Thymus (tissue), 11 donors: ENCODE measurements around the gene CHMP4A. TPM values are rescaled to one million over a fixed set of nuclear protein-coding genes. Genes with fewer than 3 reads are reported as not detected.
"Not testable (repeated sequence)": the region's sequence is repeated elsewhere in the genome, so short reads cannot be mapped to it uniquely, and the experiment has no call there.

ENCODE experiments used
- DNase-seq, 9 donors: peaks; one replicate each; pipeline ENCODE4 v3.0.0-alpha.2; 2013; ENCODE audit warnings: low spot score in 9 of 9, low read depth in 6 of 9, missing footprints in 1 of 9
- H3K27ac ChIP-seq, 2 donors: one replicate each; pipeline ENCODE4 v1.5.1; 2013; ENCODE audit warnings: control low read depth in 1 of 2, low read depth in 1 of 2, low read length in 1 of 2, mild to moderate bottlenecking in 1 of 2, moderate library complexity in 1 of 2
- H3K27me3 ChIP-seq, 2 donors: one replicate each; pipeline ENCODE4 v1.5.1; 2013; ENCODE audit warnings: low read length in 1 of 2; ENCODE audit not compliant: control insufficient read depth in 2 of 2, insufficient read depth in 1 of 2
- H3K36me3 ChIP-seq, 2 donors: one replicate each; pipeline ENCODE4 v1.5.1; 2013; ENCODE audit warnings: low read length in 1 of 2, mild to moderate bottlenecking in 1 of 2, moderate library complexity in 1 of 2; ENCODE audit not compliant: control insufficient read depth in 2 of 2, insufficient read depth in 2 of 2
- H3K4me1 ChIP-seq, 2 donors: one replicate each; pipeline ENCODE4 v1.5.1; 2013; ENCODE audit warnings: low read length in 2 of 2; ENCODE audit not compliant: control insufficient read depth in 2 of 2, insufficient read depth in 2 of 2
- H3K4me3 ChIP-seq, 2 donors: one replicate each; pipeline ENCODE4 v1.5.1; 2013; ENCODE audit warnings: low read length in 2 of 2, control low read depth in 1 of 2, mild to moderate bottlenecking in 1 of 2
- H3K9me3 ChIP-seq, 2 donors: one replicate each; pipeline ENCODE4 v1.5.1; 2013; ENCODE audit warnings: low read length in 1 of 2, mild to moderate bottlenecking in 1 of 2; ENCODE audit not compliant: control insufficient read depth in 2 of 2, insufficient read depth in 1 of 2
- WGBS: extraction: QIAGEN DNeasy Blood & Tissue Kit; methylation state at CpG from one replicate; pipeline ENCODE4 v1.1.7; 2013; 5-methylcytosine and 5-hydroxymethylcytosine counted together
- polyA plus RNA-seq: library from polyadenylated mRNA; stranded (reverse); fragments of 200-250 nt; gene quantifications from one replicate; pipeline ENCODE4 v1.2.3, GENCODE V29; 2013
- total RNA-seq: library from RNA; stranded (reverse); fragments of 120-200 nt; gene quantifications from one replicate; pipeline ENCODE4 v1.2.4, GENCODE V29; 2013
- donor health status: healthy.

CHMP4A gene
- total and polyA plus RNA-seq, 2 donors, result 76.9 to 151 TPM

DNA sequence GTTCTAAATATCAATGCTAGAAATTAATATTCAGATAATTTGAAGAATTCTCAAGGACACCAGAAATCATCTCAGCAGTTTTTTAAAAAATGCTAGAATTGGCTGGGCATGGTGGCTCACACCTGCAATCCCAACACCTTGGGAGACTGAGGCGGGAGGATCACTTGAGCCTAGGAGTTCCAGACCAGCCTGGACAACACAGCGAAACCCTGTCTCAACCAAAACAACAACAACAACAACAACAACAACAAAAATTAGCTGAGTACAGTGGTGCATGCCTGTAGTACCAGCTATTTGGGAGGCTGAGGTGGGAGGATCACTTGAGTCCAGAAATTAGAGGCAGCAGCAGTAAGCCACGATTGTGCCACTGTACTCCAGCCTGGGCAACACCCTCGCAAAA is 5.8 kb upstream of the CHMP4A start:
- H3K27ac ChIP-seq, result no peak overlapping the region
- H3K4me3 ChIP-seq, result no peak overlapping the region
- no peaks in the 10 kb centered on the region for H3K27me3 ChIP-seq
- no peaks in the 10 kb centered on the region for H3K9me3 ChIP-seq
- DNase-seq, result no peak
- H3K36me3 ChIP-seq, result peaks cover 7 to 18% of the 10 kb centered on the region in 2 donors
- WGBS, result 98% methylated on average over 4 of the region's 4 CpGs
- H3K4me1 ChIP-seq, result peaks cover 6 to 17% of the 10 kb centered on the region in 2 donors

- not testable (repeated sequence) for H3K27me3 ChIP-seq, DNase-seq, H3K27ac ChIP-seq, H3K9me3 ChIP-seq, H3K4me3 ChIP-seq
- peaks cover 7 to 18% of the 10 kb centered on the region in 2 donors for H3K36me3 ChIP-seq
- 100% methylated on average over 1 of the region's 1 CpG for WGBS
- H3K4me1 ChIP-seq, result peaks cover 13 to 28% of the 10 kb centered on the region in 2 donors
Measured at GRCh38 chr14:24216876-24217275, 3.6 kb upstream of the CHMP4A start.

- Histone ChIP-seq H3K27ac (peak overlapping the region; percentile 33 to 96), H3K4me3 (no peak overlapping the region), H3K36me3 (peaks cover 9 to 21% of the 10 kb centered on the region in 2 donors), H3K9me3 (no peaks in the 10 kb centered on the region), H3K27me3 (no peaks in the 10 kb centered on the region), H3K4me1 (peaks cover 13 to 30% of the 10 kb centered on the region in 2 donors)
- no peak for DNase-seq
- 95% methylated on average over 2 of the region's 2 CpGs for WGBS
Measured at GRCh38 chr14:24216345-24216699, 3.0 kb upstream of the CHMP4A start.

- Histone ChIP-seq H3K9me3 (no peaks in the 10 kb centered on the region), H3K27me3 (no peaks in the 10 kb centered on the region), H3K36me3 (peaks cover 11 to 26% of the 10 kb centered on the region in 2 donors), H3K4me1 (peaks cover 13 to 32% of the 10 kb centered on the region in 2 donors), H3K27ac (peak within 1 kb of the TSS; percentile 93 to 96), H3K4me3 (peak within 1 kb of the TSS; percentile 49 to 91)
- peak; percentile 86 to 96 (median 90) for DNase-seq
- WGBS, result under 1% methylated on average over 40 of the region's 40 CpGs
Measured at GRCh38 chr14:24215495-24216344, 2.4 kb upstream of the CHMP4A start, which contains the start of gene MDP1. TSS of gene MDP1 (minus strand) at chr14:24216066. CDS start at chr14:24215955, 111 bp downstream.

GRCh38 chr14:24213866-24214662 is 776 bp upstream of the CHMP4A start:
- H3K9me3 ChIP-seq, result no peaks in the 10 kb centered on the region
- H3K36me3 ChIP-seq, result peaks cover 28 to 42% of the 10 kb centered on the region in 2 donors
- no peaks in the 10 kb centered on the region for H3K27me3 ChIP-seq
- H3K4me3 ChIP-seq, result peak overlapping the region; percentile 81 to 89
- peak overlapping the region; percentile 99 to 100 for H3K27ac ChIP-seq
- 98% methylated on average over 7 of the region's 7 CpGs for WGBS
- H3K4me1 ChIP-seq, result peaks cover 13 to 32% of the 10 kb centered on the region in 2 donors
- DNase-seq, result peak in 1 of 9 donors; percentile 18

GRCh38 chr14:24211311-24211710 is 2.0 kb downstream of the CHMP4A start:
- DNase-seq, result no peak
- no peak overlapping the region for H3K4me3 ChIP-seq
- H3K4me1 ChIP-seq, result peaks cover 25 to 46% of the 10 kb centered on the region in 2 donors
- peaks cover 40 to 56% of the 10 kb centered on the region in 2 donors for H3K36me3 ChIP-seq
- WGBS, result 98% methylated on average over 6 of the region's 6 CpGs
- no peak overlapping the region for H3K27ac ChIP-seq
- H3K27me3 ChIP-seq, result no peaks in the 10 kb centered on the region
- no peaks in the 10 kb centered on the region for H3K9me3 ChIP-seq

DNA sequence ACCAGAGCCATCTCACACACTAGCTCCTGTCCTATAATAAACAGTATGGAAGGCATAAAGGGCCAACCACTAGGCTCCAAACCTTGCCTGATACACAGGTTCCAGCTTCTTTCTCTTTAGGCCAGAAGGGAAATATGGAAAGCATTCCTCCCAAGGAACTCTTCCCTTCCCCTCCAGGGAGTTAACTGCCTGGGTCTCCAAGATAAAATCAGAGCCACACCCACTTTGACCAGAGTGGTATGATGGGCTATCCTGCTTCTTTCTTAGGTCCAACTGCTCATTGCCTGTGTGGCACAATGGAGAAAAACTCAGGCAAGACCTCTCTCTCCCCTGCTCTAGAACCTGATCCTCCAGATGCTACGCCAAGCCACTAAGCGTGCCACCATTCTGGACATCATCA is 5.7 kb downstream of the CHMP4A start:
- no peak for DNase-seq
- Histone ChIP-seq H3K27me3 (no peaks in the 10 kb centered on the region), H3K36me3 (peaks cover 54 to 75% of the 10 kb centered on the region in 2 donors), H3K4me3 (no peak overlapping the region), H3K9me3 (peaks cover 0 to 1% of the 10 kb centered on the region in 2 donors), H3K4me1 (peaks cover 14 to 24% of the 10 kb centered on the region in 2 donors), H3K27ac (peak overlapping the region in 1 of 2 donors; percentile 83)
- over 99% methylated on average over 2 of the region's 2 CpGs for WGBS

DNA sequence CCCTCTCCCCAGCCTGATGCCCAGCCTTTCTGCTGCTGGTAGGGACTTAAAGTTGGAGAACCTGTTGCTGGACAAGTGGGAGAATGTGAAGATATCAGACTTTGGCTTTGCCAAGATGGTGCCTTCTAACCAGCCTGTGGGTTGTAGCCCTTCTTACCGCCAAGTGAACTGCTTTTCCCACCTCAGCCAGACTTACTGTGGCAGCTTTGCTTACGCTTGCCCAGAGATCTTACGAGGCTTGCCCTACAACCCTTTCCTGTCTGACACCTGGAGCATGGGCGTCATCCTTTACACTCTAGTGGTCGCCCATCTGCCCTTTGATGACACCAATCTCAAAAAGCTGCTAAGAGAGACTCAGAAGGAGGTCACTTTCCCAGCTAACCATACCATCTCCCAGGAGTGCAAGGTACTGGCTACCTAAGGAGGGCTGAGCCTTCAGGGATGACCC is 6.2 kb downstream of the CHMP4A start:
- H3K4me1 ChIP-seq, result peaks cover 14 to 20% of the 10 kb centered on the region in 2 donors
- peak overlapping the region; percentile 66 to 83 for H3K27ac ChIP-seq
- peaks cover 0 to 2% of the 10 kb centered on the region in 2 donors for H3K9me3 ChIP-seq
- H3K36me3 ChIP-seq, result peaks cover 54 to 75% of the 10 kb centered on the region in 2 donors
- peak in 4 of 9 donors; percentile 15 to 65 (median 54) for DNase-seq
- no peaks in the 10 kb centered on the region for H3K27me3 ChIP-seq
- WGBS, result 52% methylated on average over 5 of the region's 5 CpGs
- no peak overlapping the region for H3K4me3 ChIP-seq
